MCF 10A (cell line): ENCODE measurements around the gene CR1L. TPM values are rescaled to one million over a fixed set of nuclear protein-coding genes. Genes with fewer than 3 reads are reported as not detected.
A peak's percentile ranks its signal among the peaks of the same experiment; 100 is the strongest.

Source experiments
- BruUV-seq: library from RNA; stranded (reverse); fragments of 400-500 nt; replicated peaks from 2 replicates; lab custom pipeline; 2021; lab: Mats Ljungman, UMichigan
- CTCF ChIA-PET: fragments of 300-600 bp; sonication (Branson Sonifier 250); formaldehyde crosslinking; extraction: SDS; loops from one replicate; lab custom pipeline; 2021; ENCODE audit warnings: antibody characterized with exemption, inconsistent platforms; lab: Yijun Ruan, JAX
- POLR2A ChIA-PET: fragments of 300-600, 350-650 bp; sonication (Branson Sonifier 250); formaldehyde crosslinking; extraction: SDS; loops from one replicate; lab custom pipeline; 2020; ENCODE audit warnings: antibody characterized with exemption, inconsistent platforms; lab: Yijun Ruan, JAX
- DNase-seq: peaks from one replicate; pipeline ENCODE4 v3.0.0-alpha.2; 2018; ENCODE audit not compliant: unreplicated experiment
- H3K27ac Mint-ChIP-seq: one replicate; pipeline ENCODE4 v1.8.0; 2022; ENCODE audit warnings: mild to moderate bottlenecking, low read depth, mixed read lengths; ENCODE audit not compliant: unreplicated experiment
- H3K27me3 Mint-ChIP-seq: one replicate; pipeline ENCODE4 v1.8.0; 2022; ENCODE audit warnings: mixed read lengths; ENCODE audit not compliant: insufficient read depth, unreplicated experiment
- H3K36me3 Mint-ChIP-seq: one replicate; pipeline ENCODE4 v1.8.0; 2022; ENCODE audit warnings: mild to moderate bottlenecking, moderate library complexity, mixed read lengths; ENCODE audit not compliant: insufficient read depth, unreplicated experiment
- H3K4me1 Mint-ChIP-seq: one replicate; pipeline ENCODE4 v1.8.0; 2022; ENCODE audit warnings: mixed read lengths; ENCODE audit not compliant: insufficient read depth, unreplicated experiment
- H3K4me3 Mint-ChIP-seq: one replicate; pipeline ENCODE4 v1.8.0; 2022; ENCODE audit warnings: mild to moderate bottlenecking, moderate library complexity, mixed read lengths; ENCODE audit not compliant: unreplicated experiment
- H3K9me3 Mint-ChIP-seq: one replicate; pipeline ENCODE4 v1.8.0; 2022; ENCODE audit warnings: mixed read lengths; ENCODE audit not compliant: unreplicated experiment
- intact Hi-C: fragments of 100-400 bp; cut with micrococcal nuclease; formaldehyde crosslinking; loops from 2 replicates; pipeline ENCODE4 v1.14.1; 2022
- total RNA-seq: library from RNA; stranded (reverse); gene quantifications from 2 replicates; pipeline ENCODE4 v1.2.3, GENCODE V29; 2022
- TF ChIP-seq, protein P1 (sequence below): fragments of 200-600 bp; IDR thresholded peaks from one replicate; pipeline ENCODE4 v1.8.0; 2022; ENCODE audit warnings: antibody characterized with exemption, mild to moderate bottlenecking; ENCODE audit not compliant: unreplicated experiment

Gene CR1L
- total RNA-seq, 1 experiment from 2014 or later, result not detected

DNA sequence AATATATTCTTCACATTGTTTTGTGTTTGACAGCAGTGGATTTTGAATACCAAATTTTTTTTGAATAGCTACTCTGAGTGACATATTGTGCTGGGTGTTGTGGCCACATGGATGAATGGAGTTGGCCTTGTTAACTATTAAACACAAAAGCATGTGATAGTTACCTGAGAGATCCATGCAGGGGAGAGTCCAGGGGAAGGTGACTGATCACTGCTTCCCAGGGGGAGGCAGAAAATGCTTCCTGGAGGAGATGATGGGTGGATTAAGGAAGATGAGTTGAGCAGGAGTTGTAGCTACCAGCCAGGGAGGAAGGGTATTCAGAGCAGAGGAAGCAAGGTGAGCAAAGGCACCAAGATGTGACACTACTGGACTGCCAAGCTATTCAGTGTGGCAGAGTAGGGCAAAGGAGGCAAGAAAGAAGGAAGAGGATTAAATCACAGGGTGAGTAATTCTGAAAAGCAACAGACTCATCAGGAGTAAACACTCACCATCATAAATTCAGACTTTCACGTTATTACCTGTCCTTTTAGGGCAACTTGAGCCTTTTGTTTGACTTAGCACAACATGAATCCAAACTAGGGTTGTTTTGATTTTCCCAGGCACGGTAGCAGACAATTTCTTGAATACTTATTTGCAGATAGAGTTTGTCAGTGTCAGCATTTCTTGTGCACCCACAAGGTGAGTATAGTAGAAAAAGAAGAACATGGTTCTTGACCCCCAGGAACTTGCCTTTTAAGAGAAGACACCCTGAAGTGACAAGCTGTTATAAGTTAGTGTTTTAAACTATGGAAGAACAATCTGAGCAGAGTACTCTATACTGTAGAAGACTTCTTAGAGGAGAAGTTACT is 111.1 kb downstream of the CR1L start:
- ChIA-PET POLR2A (interaction anchor here (0.7 to 7.1 kb wide), 25 partner anchors 8 to 871 kb away, joined by 3 to 160 read pairs (median 6); partner anchors contain the start of genes C1orf116 and CD55), CTCF (interaction anchor here (0.6 to 5.7 kb wide), 6 partner anchors 15 to 896 kb away, joined by 3 to 46 read pairs (median 4); no protein-coding TSS in a partner anchor)
- Mint-ChIP-seq H3K9me3 (no peaks in the 10 kb centered on the region), H3K27ac (peak overlapping the region; percentile 11), H3K4me1 (peaks cover 39% of the 10 kb centered on the region), H3K36me3 (peaks cover 48% of the 10 kb centered on the region), H3K27me3 (no peaks in the 10 kb centered on the region), H3K4me3 (peak overlapping the region; percentile 99)
- intact Hi-C loops, result no loop called here
- DNase-seq, result peak; percentile 26
- BruUV-seq, result no TSS peak
- TF ChIP-seq, protein P1, sequence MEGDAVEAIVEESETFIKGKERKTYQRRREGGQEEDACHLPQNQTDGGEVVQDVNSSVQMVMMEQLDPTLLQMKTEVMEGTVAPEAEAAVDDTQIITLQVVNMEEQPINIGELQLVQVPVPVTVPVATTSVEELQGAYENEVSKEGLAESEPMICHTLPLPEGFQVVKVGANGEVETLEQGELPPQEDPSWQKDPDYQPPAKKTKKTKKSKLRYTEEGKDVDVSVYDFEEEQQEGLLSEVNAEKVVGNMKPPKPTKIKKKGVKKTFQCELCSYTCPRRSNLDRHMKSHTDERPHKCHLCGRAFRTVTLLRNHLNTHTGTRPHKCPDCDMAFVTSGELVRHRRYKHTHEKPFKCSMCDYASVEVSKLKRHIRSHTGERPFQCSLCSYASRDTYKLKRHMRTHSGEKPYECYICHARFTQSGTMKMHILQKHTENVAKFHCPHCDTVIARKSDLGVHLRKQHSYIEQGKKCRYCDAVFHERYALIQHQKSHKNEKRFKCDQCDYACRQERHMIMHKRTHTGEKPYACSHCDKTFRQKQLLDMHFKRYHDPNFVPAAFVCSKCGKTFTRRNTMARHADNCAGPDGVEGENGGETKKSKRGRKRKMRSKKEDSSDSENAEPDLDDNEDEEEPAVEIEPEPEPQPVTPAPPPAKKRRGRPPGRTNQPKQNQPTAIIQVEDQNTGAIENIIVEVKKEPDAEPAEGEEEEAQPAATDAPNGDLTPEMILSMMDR, result no peak

DNA sequence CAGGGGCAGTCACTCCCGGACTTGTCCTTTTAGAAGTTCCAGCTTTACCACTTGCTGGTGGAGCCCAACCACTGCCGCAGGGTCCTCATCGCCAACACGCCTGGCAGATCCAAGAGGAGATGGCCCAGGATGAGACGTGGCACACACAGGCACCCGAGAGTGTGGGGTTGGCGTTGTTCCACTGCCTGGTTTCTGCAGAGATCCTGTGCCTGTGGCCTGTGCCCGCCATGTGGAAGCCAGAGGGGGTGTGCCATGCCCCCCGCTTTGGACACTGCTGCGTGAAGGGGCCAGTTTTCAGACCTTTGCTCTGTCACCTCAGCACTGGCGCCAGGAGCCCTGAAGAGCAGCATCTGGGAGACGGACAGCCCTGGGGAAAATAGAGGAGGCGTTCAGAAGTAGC is 117.7 kb downstream of the CR1L start:
- Mint-ChIP-seq H3K9me3 (no peaks in the 10 kb centered on the region), H3K4me1 (no peaks in the 10 kb centered on the region), H3K36me3 (peaks cover 100% of the 10 kb centered on the region), H3K27me3 (no peaks in the 10 kb centered on the region), H3K4me3 (no peak overlapping the region), H3K27ac (peak overlapping the region; percentile 18)
- intact Hi-C loops, result no loop called here
- no peak for DNase-seq
- ChIA-PET CTCF (interaction anchor here (0.6 to 1.2 kb wide), 3 partner anchors 14 to 201 kb away, joined by 3 to 5 read pairs (median 3); no protein-coding TSS in a partner anchor), POLR2A (interaction anchor here (0.8 to 4.5 kb wide), 2 partner anchors 10 to 35 kb away, joined by 6 to 26 read pairs; partner anchors contain the start of gene CD46)
- TF ChIP-seq, protein P1, result no peak
- no TSS peak for BruUV-seq

DNA sequence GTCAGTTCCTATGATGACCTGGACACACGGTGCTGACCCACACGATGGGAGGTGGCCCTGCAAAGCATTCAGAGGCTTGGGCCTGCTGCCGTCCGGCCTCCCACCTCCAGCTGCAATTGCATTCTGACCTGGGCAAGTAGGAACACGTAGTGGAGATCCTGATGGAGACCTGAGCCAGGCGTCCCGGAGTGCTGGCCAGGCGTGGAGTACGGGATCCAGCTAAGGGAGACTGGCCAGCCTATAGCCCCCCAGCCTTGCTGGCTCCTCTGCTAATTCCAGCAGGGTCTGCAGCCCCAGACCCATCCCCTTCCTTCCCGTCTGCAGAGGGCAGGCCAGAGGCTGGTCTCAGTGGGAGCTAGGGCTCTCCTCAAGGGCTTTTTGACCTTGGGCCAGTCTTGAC is 118.2 kb downstream of the CR1L start:
- ChIA-PET POLR2A (interaction anchor here (0.8 to 4.5 kb wide), 3 partner anchors 7 to 34 kb away, joined by 4 to 26 read pairs (median 6); partner anchors contain the start of gene CD46), CTCF (interaction anchor here (0.6 to 1.5 kb wide), 4 partner anchors 11 to 64 kb away, joined by 3 to 5 read pairs (median 4); partner anchors contain the start of gene CD46)
- Mint-ChIP-seq H3K27me3 (no peaks in the 10 kb centered on the region), H3K36me3 (peaks cover 100% of the 10 kb centered on the region), H3K27ac (peak overlapping the region; percentile 18), H3K9me3 (no peaks in the 10 kb centered on the region), H3K4me3 (no peak overlapping the region), H3K4me1 (no peaks in the 10 kb centered on the region)
- TF ChIP-seq, protein P1, result no peak
- no TSS peak for BruUV-seq
- intact Hi-C loops, result no loop called here
- peak; percentile 25 for DNase-seq

DNA sequence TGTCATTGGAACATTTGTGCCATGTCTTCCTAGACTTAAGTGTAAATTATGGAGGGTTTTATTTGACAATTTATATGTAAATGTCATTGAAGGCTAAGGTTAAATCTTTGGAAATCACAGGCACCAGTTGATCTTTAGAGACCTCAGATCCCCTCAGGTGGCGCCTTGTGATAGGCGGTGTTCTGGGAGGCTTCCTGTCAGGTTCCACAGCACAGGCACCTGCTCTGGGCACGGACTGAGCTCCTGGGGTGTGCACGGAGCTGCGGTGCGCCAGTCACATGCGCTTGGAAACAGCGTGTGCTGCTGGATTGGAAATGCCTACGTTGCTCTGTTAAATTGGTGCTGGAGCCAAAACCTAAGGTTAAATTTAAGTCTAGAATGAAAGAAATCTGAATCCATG is 119.0 kb downstream of the CR1L start:
- no peak overlapping the region for H3K4me3 Mint-ChIP-seq
- intact Hi-C loops, result no loop called here
- no peaks in the 10 kb centered on the region for H3K4me1 Mint-ChIP-seq
- POLR2A ChIA-PET, result interaction anchor here (1.3 to 4.5 kb wide), 2 partner anchors 8 to 12 kb away, joined by 4 to 26 read pairs; partner anchors contain the start of gene CD46
- no TSS peak for BruUV-seq
- CTCF ChIA-PET, result interaction anchor here (0.7 to 1.5 kb wide), 2 partner anchors 27 to 34 kb away, joined by 3 to 5 read pairs; no protein-coding TSS in a partner anchor
- TF ChIP-seq, protein P1, result no peak
- DNase-seq, result no peak
- H3K27ac Mint-ChIP-seq, result no peak overlapping the region
- H3K27me3 Mint-ChIP-seq, result no peaks in the 10 kb centered on the region
- peaks cover 100% of the 10 kb centered on the region for H3K36me3 Mint-ChIP-seq
- H3K9me3 Mint-ChIP-seq, result no peaks in the 10 kb centered on the region
